Measurements from ENCODE around the gene MDH2.
A peak's percentile ranks its signal among the peaks of the same experiment; 100 is the strongest.
"Not testable (repeated sequence)": the region's sequence is repeated elsewhere in the genome, so short reads cannot be mapped to it uniquely, and the experiment has no call there.

Gene MDH2

DNA sequence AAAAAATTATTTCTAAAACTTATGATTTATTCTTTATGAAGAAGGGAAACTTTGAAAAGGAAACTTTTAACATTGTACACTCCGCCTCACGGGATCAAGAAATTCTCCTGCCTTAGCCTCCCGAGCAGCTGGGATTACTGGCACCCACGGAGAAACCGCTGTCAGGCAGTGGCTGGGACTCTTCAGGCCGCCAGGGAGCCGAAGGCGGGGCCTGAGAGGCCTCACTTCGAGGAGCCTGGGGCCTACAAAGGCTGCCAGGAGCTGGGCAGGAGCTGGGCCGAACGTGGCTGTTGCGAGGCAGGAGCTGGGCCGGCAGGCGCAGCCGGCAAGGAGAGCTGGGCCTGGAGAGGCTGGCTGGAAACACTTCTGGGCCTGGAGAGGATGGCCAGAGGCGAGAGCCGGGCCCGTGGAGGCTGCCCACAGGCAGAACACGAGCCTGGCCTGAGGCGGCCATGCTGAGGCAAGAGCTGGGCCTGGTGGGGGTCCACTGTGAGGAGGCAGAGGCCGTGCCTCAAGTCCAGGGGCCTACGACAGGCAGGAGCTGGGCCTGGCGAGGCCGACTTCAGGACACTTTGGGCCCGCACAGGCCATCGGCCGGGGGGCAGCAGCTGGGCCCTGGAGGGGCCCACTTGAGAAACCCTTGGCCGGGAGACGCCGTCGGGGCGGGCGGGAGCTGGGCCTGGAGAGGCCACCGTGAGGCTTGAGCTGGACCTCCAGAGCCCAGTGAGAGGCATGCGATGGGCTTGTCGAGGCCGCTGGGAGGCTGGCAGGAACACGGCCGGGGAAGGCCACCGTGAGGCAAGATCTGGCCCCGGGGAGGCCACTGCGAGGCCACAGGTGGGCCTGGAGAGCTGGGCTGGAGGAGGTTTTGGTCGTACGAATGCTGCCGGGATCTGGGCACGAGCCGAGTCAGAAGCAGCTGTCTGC is 23.7 kb downstream of the MDH2 start:
- Histone ChIP-seq H3K27ac (ENCODE audit: low read length) (no peak overlapping the region), H3K4me3 (ENCODE audit: low read length) (no peak overlapping the region), H3K27me3 (ENCODE audit: control insufficient read depth, insufficient read depth, low read length) (no peaks in the 10 kb centered on the region), H3K9me3 (ENCODE audit: control insufficient read depth, insufficient read depth, low read length) (no peaks in the 10 kb centered on the region), H3K36me3 (ENCODE audit: control insufficient read depth, insufficient read depth, low read length) (peaks cover 9% of the 10 kb centered on the region), H3K4me1 (ENCODE audit: control insufficient read depth, insufficient read depth, low read length) (no peaks in the 10 kb centered on the region; the same call in 1 of the 2 replicates)
- DNase-seq (ENCODE audit: low read depth, low spot score): no peak
- no CpG with 5 or more reads among the region's 47 CpGs for WGBS (ENCODE audit: insufficient coverage, insufficient read length)

DNA sequence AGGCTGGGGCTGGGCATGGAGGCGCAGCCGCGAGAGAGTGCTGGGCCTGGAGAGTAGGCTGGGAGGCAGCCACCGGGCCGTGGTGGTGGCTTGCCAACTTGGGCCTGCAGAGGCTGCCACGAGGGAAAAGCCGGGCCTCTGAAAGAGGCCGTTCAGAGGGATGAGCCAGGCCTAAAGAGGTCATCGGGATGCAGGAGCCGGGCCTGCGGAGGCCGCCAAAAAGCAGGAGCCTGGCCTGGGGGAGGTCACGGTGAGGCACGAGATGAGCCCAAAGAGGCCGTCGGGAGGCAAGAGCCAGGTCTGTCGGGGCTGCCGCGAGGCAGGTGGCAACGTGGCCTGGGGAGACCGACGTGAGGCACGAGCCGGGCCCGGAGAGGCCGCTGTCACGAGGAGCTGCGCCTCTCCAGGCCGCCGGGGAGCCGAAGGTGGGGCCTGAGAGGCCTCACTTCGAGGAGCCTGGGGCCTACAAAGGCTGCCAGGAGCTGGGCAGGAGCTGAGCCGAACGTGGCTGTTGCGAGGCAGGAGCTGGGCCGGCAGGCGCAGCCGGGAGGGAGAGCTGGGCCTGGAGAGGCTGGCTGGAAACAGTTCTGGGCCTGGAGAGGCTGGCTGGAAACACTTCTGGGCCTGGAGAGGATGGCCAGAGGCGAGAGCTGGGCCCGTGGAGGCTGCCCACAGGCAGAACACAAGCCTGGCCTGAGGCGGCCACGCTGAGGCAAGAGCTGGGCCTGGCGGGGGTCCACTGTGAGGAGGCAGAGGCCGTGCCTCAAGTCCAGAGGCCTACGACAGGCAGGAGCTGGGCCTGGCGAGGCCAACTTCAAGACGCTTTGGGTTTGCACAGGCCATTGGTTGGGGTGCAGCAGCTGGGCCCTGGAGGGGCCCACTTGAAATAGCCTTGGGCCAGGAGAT is 24.6 kb downstream of the MDH2 start:
- no CpG with 5 or more reads among the region's 47 CpGs for WGBS (ENCODE audit: insufficient coverage, insufficient read length)
- Histone ChIP-seq H3K9me3 (ENCODE audit: control insufficient read depth, insufficient read depth, low read length) (no peaks in the 10 kb centered on the region), H3K27me3 (ENCODE audit: control insufficient read depth, insufficient read depth, low read length) (no peaks in the 10 kb centered on the region), H3K27ac (ENCODE audit: low read length) (no peak overlapping the region), H3K36me3 (ENCODE audit: control insufficient read depth, insufficient read depth, low read length) (peaks cover 2% of the 10 kb centered on the region; the same call in 1 of the 2 replicates), H3K4me1 (ENCODE audit: control insufficient read depth, insufficient read depth, low read length) (no peaks in the 10 kb centered on the region; the same call in 1 of the 2 replicates), H3K4me3 (ENCODE audit: low read length) (no peak overlapping the region)
- no peak for DNase-seq (ENCODE audit: low read depth, low spot score)

DNA sequence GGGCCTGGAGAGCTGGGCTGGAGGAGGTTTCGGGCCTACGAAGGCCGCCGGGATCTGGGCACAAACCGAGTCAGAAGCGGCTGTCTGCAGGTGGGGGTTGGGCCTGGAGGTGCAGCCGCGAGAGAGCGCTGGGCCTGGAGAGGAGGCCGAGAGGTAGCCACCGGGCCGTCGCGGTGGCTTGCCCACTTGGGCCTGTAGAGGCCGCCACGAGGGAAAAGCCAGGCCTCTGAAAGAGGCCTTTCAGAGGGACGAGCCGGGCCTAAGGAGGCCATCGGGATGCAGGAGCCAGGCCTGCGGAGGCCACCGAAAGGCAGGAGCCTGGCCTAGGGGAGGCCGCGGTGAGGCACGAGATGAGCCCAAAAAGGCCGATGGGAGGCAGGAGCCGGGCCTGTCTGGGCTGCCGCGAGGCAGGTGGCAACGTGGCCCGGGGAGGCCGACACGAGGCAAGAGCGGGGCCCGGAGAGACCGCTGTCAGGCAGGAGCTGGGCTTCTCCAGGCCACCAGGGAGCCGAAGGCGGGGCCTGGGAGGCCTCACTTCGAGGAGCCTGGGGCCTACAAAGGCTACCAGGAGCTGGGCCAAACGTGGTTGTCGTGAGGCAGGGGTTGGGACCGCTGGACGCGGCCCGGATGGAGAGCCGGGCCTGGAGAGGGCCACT is 25.6 kb downstream of the MDH2 start:
- Histone ChIP-seq H3K4me3 (ENCODE audit: low read length) (no peak overlapping the region), H3K9me3 (ENCODE audit: control insufficient read depth, insufficient read depth, low read length) (no peaks in the 10 kb centered on the region), H3K27me3 (ENCODE audit: control insufficient read depth, insufficient read depth, low read length) (no peaks in the 10 kb centered on the region), H3K4me1 (ENCODE audit: control insufficient read depth, insufficient read depth, low read length) (no peaks in the 10 kb centered on the region; the same call in 1 of the 2 replicates), H3K27ac (ENCODE audit: low read length) (no peak overlapping the region), H3K36me3 (ENCODE audit: control insufficient read depth, insufficient read depth, low read length) (no peaks in the 10 kb centered on the region; the same call in 1 of the 2 replicates)
- peak; percentile 29 for DNase-seq (ENCODE audit: low read depth, low spot score)
- no CpG with 5 or more reads among the region's 45 CpGs for WGBS (ENCODE audit: insufficient coverage, insufficient read length)

DNA sequence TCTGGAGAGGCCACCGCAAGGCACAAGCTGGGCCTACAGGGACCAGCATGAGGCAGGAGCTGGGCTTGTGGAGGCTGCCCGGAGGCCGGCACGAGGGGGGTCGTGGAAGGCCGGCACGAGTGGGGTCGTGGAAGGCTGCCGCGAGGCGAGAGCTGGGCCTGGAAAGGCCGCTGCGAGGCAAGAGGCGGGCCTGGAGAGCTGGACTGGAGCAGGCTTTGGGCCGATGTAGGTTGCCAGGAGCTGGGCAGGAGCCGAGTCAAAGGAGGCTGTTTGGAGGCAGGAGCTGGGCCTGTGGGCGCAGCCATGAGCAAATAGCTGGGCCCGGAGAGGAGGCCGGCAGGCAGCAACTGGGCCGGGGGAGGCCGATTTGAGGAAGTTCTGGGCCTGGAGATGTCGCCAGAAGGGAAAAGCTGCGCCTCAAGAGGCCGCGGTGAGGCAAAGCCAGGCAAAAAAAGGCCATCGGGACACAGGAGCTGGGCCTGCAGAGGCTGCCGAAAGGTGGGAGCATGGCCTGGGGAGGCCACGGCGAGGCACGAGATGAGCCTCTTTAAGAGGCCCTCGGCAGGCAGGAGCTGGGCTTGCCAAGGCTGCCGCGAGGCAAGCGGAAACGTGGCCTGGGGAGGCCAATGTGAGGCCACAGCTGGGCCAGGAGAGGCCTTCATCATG is 26.5 kb downstream of the MDH2 start:
- WGBS (ENCODE audit: insufficient coverage, insufficient read length): no CpG with 5 or more reads among the region's 35 CpGs
- Histone ChIP-seq H3K9me3 (ENCODE audit: control insufficient read depth, insufficient read depth, low read length) (no peaks in the 10 kb centered on the region), H3K27ac (ENCODE audit: low read length) (no peak overlapping the region)

DNA sequence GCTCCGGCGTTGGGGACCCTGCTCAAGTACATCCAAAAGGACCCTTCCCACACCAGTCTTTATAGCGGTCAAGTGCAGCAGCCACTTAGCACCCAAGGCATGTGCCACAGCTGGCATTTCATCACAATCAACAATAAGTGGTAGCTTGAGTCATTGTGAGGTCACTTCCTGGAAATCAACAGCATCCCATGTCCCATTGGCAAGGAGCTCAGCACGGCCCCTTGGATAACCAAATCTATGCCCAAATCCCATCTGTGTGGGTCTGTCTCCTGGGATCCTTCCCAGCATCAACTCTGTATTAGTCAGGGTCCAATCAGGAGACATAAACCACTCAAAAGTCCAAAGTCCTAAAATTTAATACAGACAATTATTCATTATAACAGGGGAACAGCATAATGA is 27.1 kb downstream of the MDH2 start:
- DNase-seq (ENCODE audit: low read depth, low spot score): no peak
- H3K27ac ChIP-seq (ENCODE audit: low read length): no peak overlapping the region
- no CpG with 5 or more reads among the region's 4 CpGs for WGBS (ENCODE audit: insufficient coverage, insufficient read length)

More for the DNA sequence above, 26.5 kb downstream of the MDH2 start:
- Histone ChIP-seq H3K27me3 (ENCODE audit: control insufficient read depth, insufficient read depth, low read length) (no peaks in the 10 kb centered on the region), H3K4me1 (ENCODE audit: control insufficient read depth, insufficient read depth, low read length) (no peaks in the 10 kb centered on the region; the same call in 1 of the 2 replicates), H3K4me3 (ENCODE audit: low read length) (no peak overlapping the region), H3K36me3 (ENCODE audit: control insufficient read depth, insufficient read depth, low read length) (no peaks in the 10 kb centered on the region; the same call in 1 of the 2 replicates)
- DNase-seq (ENCODE audit: low read depth, low spot score): no peak

DNA sequence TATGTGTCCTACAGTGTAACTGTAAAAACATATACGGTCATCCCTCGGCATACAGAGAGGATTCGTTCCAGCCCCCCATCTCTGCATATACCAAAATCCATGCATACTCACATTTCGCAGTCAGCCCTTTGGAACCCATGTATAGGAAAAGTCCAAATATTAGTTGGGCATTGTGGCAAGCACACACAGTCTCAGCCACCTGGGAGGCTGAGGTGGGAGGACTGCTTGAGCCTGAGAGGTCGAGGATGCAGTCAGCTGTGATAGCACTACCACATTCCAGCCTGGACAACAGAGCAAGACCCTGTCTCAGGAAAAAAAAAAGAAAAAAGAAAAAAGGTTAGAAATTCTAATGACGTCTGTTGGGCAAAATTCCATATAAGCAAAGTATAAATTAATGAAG is 29.1 kb downstream of the MDH2 start:
- no CpG with 5 or more reads among the region's 6 CpGs for WGBS (ENCODE audit: insufficient coverage, insufficient read length)
- DNase-seq (ENCODE audit: low read depth, low spot score): no peak
- Histone ChIP-seq H3K36me3 (ENCODE audit: control insufficient read depth, insufficient read depth, low read length) (no peaks in the 10 kb centered on the region; the same call in 1 of the 2 replicates), H3K4me1 (ENCODE audit: control insufficient read depth, insufficient read depth, low read length) (no peaks in the 10 kb centered on the region; the same call in 1 of the 2 replicates), H3K9me3 (ENCODE audit: control insufficient read depth, insufficient read depth, low read length) (no peaks in the 10 kb centered on the region), H3K27me3 (ENCODE audit: control insufficient read depth, insufficient read depth, low read length) (no peaks in the 10 kb centered on the region), H3K27ac (ENCODE audit: low read length) (no peak overlapping the region), H3K4me3 (ENCODE audit: low read length) (no peak overlapping the region)

More for the DNA sequence above, 27.1 kb downstream of the MDH2 start:
- no peaks in the 10 kb centered on the region for H3K27me3 ChIP-seq (ENCODE audit: control insufficient read depth, insufficient read depth, low read length)
- H3K4me3 ChIP-seq (ENCODE audit: low read length): no peak overlapping the region
- no peaks in the 10 kb centered on the region; the same call in 1 of the 2 replicates for H3K36me3 ChIP-seq (ENCODE audit: control insufficient read depth, insufficient read depth, low read length)
- H3K4me1 ChIP-seq (ENCODE audit: control insufficient read depth, insufficient read depth, low read length): no peaks in the 10 kb centered on the region; the same call in 1 of the 2 replicates
- no peaks in the 10 kb centered on the region for H3K9me3 ChIP-seq (ENCODE audit: control insufficient read depth, insufficient read depth, low read length)

DNA sequence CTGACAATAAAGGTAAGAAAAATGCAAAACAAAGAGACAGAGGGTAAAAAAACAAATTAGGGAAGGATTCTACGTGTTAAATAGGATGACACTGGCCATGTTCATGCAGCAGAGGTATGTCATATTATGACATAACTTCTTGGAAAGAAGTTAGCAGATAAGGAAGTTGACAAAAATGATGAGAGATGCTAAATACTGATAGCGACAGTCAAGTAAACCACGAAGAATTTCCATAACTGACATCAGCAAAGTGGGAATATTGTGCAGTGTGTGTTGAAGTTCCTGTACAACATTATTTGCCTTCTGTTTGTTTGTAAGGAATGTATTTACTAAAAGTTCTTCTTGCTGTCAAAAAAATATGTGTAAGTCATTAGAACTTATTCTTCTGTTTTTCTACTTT is 29.5 kb downstream of the MDH2 start:
- no peak for DNase-seq (ENCODE audit: low read depth, low spot score)
- H3K4me3 ChIP-seq (ENCODE audit: low read length): no peak overlapping the region
- H3K27ac ChIP-seq (ENCODE audit: low read length): no peak overlapping the region
- H3K4me1 ChIP-seq (ENCODE audit: control insufficient read depth, insufficient read depth, low read length): no peaks in the 10 kb centered on the region; the same call in 1 of the 2 replicates
- H3K9me3 ChIP-seq (ENCODE audit: control insufficient read depth, insufficient read depth, low read length): no peaks in the 10 kb centered on the region
- WGBS (ENCODE audit: insufficient coverage, insufficient read length): no CpG with 5 or more reads among the region's 3 CpGs
- H3K36me3 ChIP-seq (ENCODE audit: control insufficient read depth, insufficient read depth, low read length): no peaks in the 10 kb centered on the region; the same call in 1 of the 2 replicates
- H3K27me3 ChIP-seq (ENCODE audit: control insufficient read depth, insufficient read depth, low read length): no peaks in the 10 kb centered on the region

DNA sequence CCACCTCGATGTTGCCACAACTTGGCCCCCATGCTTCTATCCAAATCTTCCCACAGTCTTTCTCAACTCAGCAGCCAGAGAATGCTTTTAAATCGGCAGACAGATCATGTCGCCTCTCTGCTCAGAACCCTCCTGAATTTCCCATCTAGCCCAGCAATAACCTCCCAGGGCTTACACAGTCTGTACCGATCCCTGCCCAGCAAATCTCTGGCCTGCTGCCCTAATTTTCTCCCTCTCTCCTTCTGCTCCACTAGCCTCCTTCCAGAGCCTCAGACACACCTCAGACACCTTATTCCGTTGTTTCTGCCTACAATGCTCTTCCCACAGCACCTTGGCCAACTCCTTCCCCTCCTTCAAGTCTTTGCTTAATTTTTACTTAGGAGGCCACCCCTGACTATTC is 32.3 kb downstream of the MDH2 start:
- Histone ChIP-seq H3K27me3 (ENCODE audit: control insufficient read depth, insufficient read depth, low read length) (no peaks in the 10 kb centered on the region), H3K27ac (ENCODE audit: low read length) (no peak overlapping the region), H3K9me3 (ENCODE audit: control insufficient read depth, insufficient read depth, low read length) (no peaks in the 10 kb centered on the region), H3K4me3 (ENCODE audit: low read length) (no peak overlapping the region), H3K36me3 (ENCODE audit: control insufficient read depth, insufficient read depth, low read length) (no peaks in the 10 kb centered on the region), H3K4me1 (ENCODE audit: control insufficient read depth, insufficient read depth, low read length) (no peaks in the 10 kb centered on the region)
- no CpG with 5 or more reads among the region's 5 CpGs for WGBS (ENCODE audit: insufficient coverage, insufficient read length)
- DNase-seq (ENCODE audit: low read depth, low spot score): no peak

DNA sequence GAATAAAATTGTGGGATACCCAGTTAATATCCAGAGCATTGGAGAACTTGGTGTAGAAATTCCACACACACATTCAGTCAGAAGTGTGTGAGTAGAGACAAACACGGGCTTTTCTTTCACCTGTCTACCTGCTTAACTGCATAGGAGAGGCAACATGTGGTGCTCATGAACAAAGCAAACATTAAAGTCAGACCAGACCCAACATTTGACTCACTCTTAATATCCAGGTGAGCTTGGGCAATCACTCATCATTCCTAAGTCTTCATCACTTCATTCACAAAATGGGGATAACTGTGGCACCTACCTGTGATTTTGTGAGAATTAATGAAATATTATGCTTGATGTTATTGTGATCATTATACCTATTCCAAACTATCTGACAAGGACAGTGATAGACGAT is 36.2 kb downstream of the MDH2 start:
- not testable (repeated sequence) for H3K4me1 ChIP-seq (ENCODE audit: control insufficient read depth, insufficient read depth, low read length); DNase-seq (ENCODE audit: low read depth, low spot score); H3K36me3 ChIP-seq (ENCODE audit: control insufficient read depth, insufficient read depth, low read length); H3K27me3 ChIP-seq (ENCODE audit: control insufficient read depth, insufficient read depth, low read length); H3K4me3 ChIP-seq (ENCODE audit: low read length); H3K9me3 ChIP-seq (ENCODE audit: control insufficient read depth, insufficient read depth, low read length); H3K27ac ChIP-seq (ENCODE audit: low read length)
- WGBS (ENCODE audit: insufficient coverage, insufficient read length): no CpG with 5 or more reads among the region's 2 CpGs

Data from iPS DF 6.9 (cell line).